Brain microvascular endothelial cell (primary cell): Measurements from ENCODE around the gene BMP6.

Experiments used
- DNase-seq: peaks from one replicate; pipeline ENCODE4 v3.0.0-alpha.2; 2020
- H3K27ac ChIP-seq: fragments of 250-450 bp; sonication (Bioruptor Pico); 2 replicates; pipeline ENCODE4 v1.5.1; 2020; ENCODE audit warnings: mild to moderate bottlenecking, moderate library complexity
- H3K27me3 ChIP-seq: fragments of 250-450 bp; sonication (Bioruptor Pico); replicated peaks from 2 replicates; pipeline ENCODE4 v1.5.1; 2020; ENCODE audit warnings: mild to moderate bottlenecking
- H3K36me3 ChIP-seq: fragments of 250-450 bp; sonication (Bioruptor Pico); replicated peaks from 2 replicates; pipeline ENCODE4 v1.5.1; 2020; ENCODE audit warnings: mild to moderate bottlenecking
- H3K4me3 ChIP-seq: 2 replicates; pipeline ENCODE4 v1.5.1; 2011; ENCODE audit warnings: low read depth, mild to moderate bottlenecking, control low read depth, low read length, moderate library complexity
- CTCF ChIP-seq: IDR thresholded peaks from 2 replicates; pipeline ENCODE4 v1.5.1; 2011; ENCODE audit warnings: low read depth, mild to moderate bottlenecking, moderate library complexity, low read length, control low read depth, inconsistent platforms; ENCODE audit errors: missing control alignments
- in situ Hi-C: cut with HindIII; loops from 2 replicates; pipeline ENCODE4 v1.10.0; 2017; ENCODE audit warnings: low sequenced_read_pairs, low pct_ligation_motif_present

BMP6 gene

GRCh38 chr6:7692453-7692784, 33.5 kb upstream of the BMP6 start:
- H3K4me3 ChIP-seq = peak overlapping the region; percentile 9

GRCh38 chr6:7693827-7694226, 32.1 kb upstream of the BMP6 start:
- Histone ChIP-seq H3K4me3 (no peak overlapping the region), H3K27ac (no peak overlapping the region), H3K36me3 (no peaks in the 10 kb centered on the region), H3K27me3 (no peaks in the 10 kb centered on the region)
- no peak for DNase-seq
- in situ Hi-C loops = no loop called here
- TF ChIP-seq CTCF = no peak

More at GRCh38 chr6:7692453-7692784, 33.5 kb upstream of the BMP6 start:
- peak overlapping the region; percentile 43 for H3K27ac ChIP-seq
- DNase-seq = no peak
- no peaks in the 10 kb centered on the region for H3K27me3 ChIP-seq
- in situ Hi-C loops = no loop called here
- H3K36me3 ChIP-seq = no peaks in the 10 kb centered on the region
- no peak for TF ChIP-seq CTCF

- H3K27ac ChIP-seq = no peak overlapping the region
- TF ChIP-seq CTCF = no peak
- in situ Hi-C loops = no loop called here
- DNase-seq = no peak
- H3K4me3 ChIP-seq = no peak overlapping the region
- no peaks in the 10 kb centered on the region for H3K27me3 ChIP-seq
- H3K36me3 ChIP-seq = no peaks in the 10 kb centered on the region
These were observed 29.8 kb upstream of the BMP6 start for GRCh38 chr6:7696061-7696460.

GRCh38 chr6:7697432-7697819, 28.5 kb upstream of the BMP6 start:
- peak overlapping the region; percentile 83 for H3K27ac ChIP-seq
- H3K36me3 ChIP-seq = no peaks in the 10 kb centered on the region
- in situ Hi-C loops = no loop called here
- H3K27me3 ChIP-seq = no peaks in the 10 kb centered on the region
- no peak overlapping the region for H3K4me3 ChIP-seq
- no peak for TF ChIP-seq CTCF
- peak; percentile 34 for DNase-seq

GRCh38 chr6:7697820-7698623, 27.9 kb upstream of the BMP6 start:
- in situ Hi-C loops = no loop called here
- peak; percentile 79 for DNase-seq

More at GRCh38 chr6:7697820-7698623, 27.9 kb upstream of the BMP6 start:
- no peaks in the 10 kb centered on the region for H3K27me3 ChIP-seq
- H3K36me3 ChIP-seq = no peaks in the 10 kb centered on the region
- peak overlapping the region; percentile 83 for H3K27ac ChIP-seq
- peak overlapping the region; percentile 15 for H3K4me3 ChIP-seq
- TF ChIP-seq CTCF = no peak
